GM19452 (cell line): Measurements from ENCODE around the gene IL20RB.

Experiments
- ATAC-seq: cut with Tn5 transposase; IDR thresholded peaks from one replicate; pipeline ENCODE4 v1.9.1; 2021; ENCODE audit not compliant: unreplicated experiment

Gene IL20RB

GRCh38 chr3:136957751-136958288, at the start of gene IL20RB:
Gene IL20RB (plus strand): TSS chr3:136957983. CDS start chr3:136958114, 131 bp downstream.
- no peak for ATAC-seq

- ATAC-seq, result no peak
Measured at GRCh38 chr3:136908297-136908696, 49.5 kb upstream of the IL20RB start.

GRCh38 chr3:136909187-136909586, 48.6 kb upstream of the IL20RB start:
- ATAC-seq, result no peak

- ATAC-seq, result no peak
Measured at GRCh38 chr3:136910697-136911096, 47.1 kb upstream of the IL20RB start.

- no peak for ATAC-seq
Measured at GRCh38 chr3:136913168-136913567, 44.6 kb upstream of the IL20RB start.

GRCh38 chr3:136914739-136915138, 43.0 kb upstream of the IL20RB start:
- ATAC-seq, result no peak

GRCh38 chr3:136916223-136916622, 41.6 kb upstream of the IL20RB start:
- no peak for ATAC-seq

GRCh38 chr3:136919799-136920580, 37.8 kb upstream of the IL20RB start:
- ATAC-seq, result no peak

GRCh38 chr3:136920904-136921611, 36.7 kb upstream of the IL20RB start:
- ATAC-seq, result no peak

GRCh38 chr3:136925425-136926190, 32.2 kb upstream of the IL20RB start:
- peak; percentile 57 for ATAC-seq

- ATAC-seq, result no peak
Measured at GRCh38 chr3:136928240-136928639, 29.5 kb upstream of the IL20RB start.

- no peak for ATAC-seq
Measured at GRCh38 chr3:136929977-136930670, 27.7 kb upstream of the IL20RB start.

GRCh38 chr3:136931606-136932005, 26.2 kb upstream of the IL20RB start:
- ATAC-seq, result no peak

GRCh38 chr3:136932523-136932922, 25.3 kb upstream of the IL20RB start:
- no peak for ATAC-seq

GRCh38 chr3:136932978-136933772, 24.6 kb upstream of the IL20RB start:
- no peak for ATAC-seq

- ATAC-seq, result no peak
Measured at GRCh38 chr3:136937175-136937574, 20.6 kb upstream of the IL20RB start.

GRCh38 chr3:136937851-136938250, 19.9 kb upstream of the IL20RB start:
- no peak for ATAC-seq

- no peak for ATAC-seq
Measured at GRCh38 chr3:136938334-136938733, 19.4 kb upstream of the IL20RB start.

- no peak for ATAC-seq
Measured at GRCh38 chr3:136939489-136939888, 18.3 kb upstream of the IL20RB start.

GRCh38 chr3:136942803-136943202, 15.0 kb upstream of the IL20RB start:
- no peak for ATAC-seq
